Measurements from ENCODE around the gene ZMYND8. TPM values are rescaled to one million over a fixed set of nuclear protein-coding genes. Genes with fewer than 3 reads are reported as not detected.

ZMYND8 gene
- total and polyA plus RNA-seq, 4 donors, result 4.5 to 27.4 (median 14.1) TPM

GRCh38 chr20:47227119-47227518 lies 129.4 kb downstream of the ZMYND8 start:
- H3K4me1 ChIP-seq (ENCODE audit: control insufficient read depth in 1 of 2, insufficient read depth in 2 of 2, low read length in 2 of 2), result no peaks in the 10 kb centered on the region
- no peaks in the 10 kb centered on the region for H3K27me3 ChIP-seq (ENCODE audit: control insufficient read depth in 1 of 2, insufficient read depth in 2 of 2, low read length in 1 of 2)
- intact Hi-C loops (cut with DNase I), result no loop called here
- ATAC-seq (ENCODE audit: low FRiP score) (no peak), DNase-seq (no peak)
- H3K36me3 ChIP-seq (ENCODE audit: control insufficient read depth in 1 of 2, insufficient read depth in 2 of 2, low read length in 1 of 2), result peaks cover 7% of the 10 kb centered on the region in 2 donors
- H3K9me3 ChIP-seq (ENCODE audit: control insufficient read depth, low read length), result no peaks in the 10 kb centered on the region
- no peak overlapping the region for H3K27ac ChIP-seq (ENCODE audit: low read depth in 1 of 2, low read length in 2 of 2)
- H3K4me3 ChIP-seq (ENCODE audit: low read length in 2 of 2), result no peak overlapping the region
- 86 to 90% methylated on average over 7 of the region's 7 CpGs for WGBS, 2 donors

- Histone ChIP-seq H3K4me3 (ENCODE audit: low read length in 2 of 2) (no peak overlapping the region), H3K9me3 (ENCODE audit: control insufficient read depth, low read length) (no peaks in the 10 kb centered on the region), H3K4me1 (ENCODE audit: control insufficient read depth in 1 of 2, insufficient read depth in 2 of 2, low read length in 2 of 2) (no peaks in the 10 kb centered on the region), H3K27ac (ENCODE audit: low read depth in 1 of 2, low read length in 2 of 2) (no peak overlapping the region), H3K27me3 (ENCODE audit: control insufficient read depth in 1 of 2, insufficient read depth in 2 of 2, low read length in 1 of 2) (no peaks in the 10 kb centered on the region), H3K36me3 (ENCODE audit: control insufficient read depth in 1 of 2, insufficient read depth in 2 of 2, low read length in 1 of 2) (peaks cover 7 to 10% of the 10 kb centered on the region in 2 donors)
- 75 to 94% methylated on average over 1 of the region's 1 CpG for WGBS, 2 donors
- intact Hi-C loops (cut with DNase I), result no loop called here
- DNase-seq (no peak), ATAC-seq (ENCODE audit: low FRiP score) (no peak)
Observed at GRCh38 chr20:47225458-47225857, 131.0 kb downstream of the ZMYND8 start.

GRCh38 chr20:47224857-47225256 lies 131.6 kb downstream of the ZMYND8 start:
- DNase-seq, result no peak
- no peaks in the 10 kb centered on the region for H3K9me3 ChIP-seq (ENCODE audit: control insufficient read depth, low read length)
- ATAC-seq (ENCODE audit: low FRiP score), result no peak
- H3K27me3 ChIP-seq (ENCODE audit: control insufficient read depth in 1 of 2, insufficient read depth in 2 of 2, low read length in 1 of 2), result no peaks in the 10 kb centered on the region
- WGBS, 2 donors, result 95 to 96% methylated on average over 4 of the region's 4 CpGs
- intact Hi-C loops (cut with DNase I), result no loop called here
- H3K4me3 ChIP-seq (ENCODE audit: low read length in 2 of 2), result no peak overlapping the region
- H3K36me3 ChIP-seq (ENCODE audit: control insufficient read depth in 1 of 2, insufficient read depth in 2 of 2, low read length in 1 of 2), result peaks cover 7 to 12% of the 10 kb centered on the region in 2 donors
- H3K27ac ChIP-seq (ENCODE audit: low read depth in 1 of 2, low read length in 2 of 2), result no peak overlapping the region
- H3K4me1 ChIP-seq (ENCODE audit: control insufficient read depth in 1 of 2, insufficient read depth in 2 of 2, low read length in 2 of 2), result no peaks in the 10 kb centered on the region

- DNase-seq, result no peak
- intact Hi-C loops (cut with DNase I), result no loop called here
Observed at GRCh38 chr20:47224300-47224791, 132.2 kb downstream of the ZMYND8 start.

GRCh38 chr20:47223896-47224295 lies 132.6 kb downstream of the ZMYND8 start:
- 89 to 95% methylated on average over 1 of the region's 1 CpG for WGBS, 2 donors

More at GRCh38 chr20:47224300-47224791, 132.2 kb downstream of the ZMYND8 start:
- no peak overlapping the region for H3K27ac ChIP-seq (ENCODE audit: low read depth in 1 of 2, low read length in 2 of 2)
- no peak overlapping the region for H3K4me3 ChIP-seq (ENCODE audit: low read length in 2 of 2)
- H3K27me3 ChIP-seq (ENCODE audit: control insufficient read depth in 1 of 2, insufficient read depth in 2 of 2, low read length in 1 of 2), result no peaks in the 10 kb centered on the region
- 90 to 91% methylated on average over 11 of the region's 11 CpGs for WGBS, 2 donors
- ATAC-seq (ENCODE audit: low FRiP score), result no peak
- H3K36me3 ChIP-seq (ENCODE audit: control insufficient read depth in 1 of 2, insufficient read depth in 2 of 2, low read length in 1 of 2), result peaks cover 7 to 12% of the 10 kb centered on the region in 2 donors
- no peaks in the 10 kb centered on the region for H3K9me3 ChIP-seq (ENCODE audit: control insufficient read depth, low read length)
- H3K4me1 ChIP-seq (ENCODE audit: control insufficient read depth in 1 of 2, insufficient read depth in 2 of 2, low read length in 2 of 2), result no peaks in the 10 kb centered on the region

GRCh38 chr20:47222468-47223119 lies 133.9 kb downstream of the ZMYND8 start:
- WGBS, 2 donors, result 92 to 95% methylated on average over 12 of the region's 12 CpGs
- intact Hi-C loops (cut with DNase I), result no loop called here
- Histone ChIP-seq H3K4me1 (ENCODE audit: control insufficient read depth in 1 of 2, insufficient read depth in 2 of 2, low read length in 2 of 2) (no peaks in the 10 kb centered on the region), H3K36me3 (ENCODE audit: control insufficient read depth in 1 of 2, insufficient read depth in 2 of 2, low read length in 1 of 2) (peaks cover 4 to 11% of the 10 kb centered on the region in 2 donors), H3K27me3 (ENCODE audit: control insufficient read depth in 1 of 2, insufficient read depth in 2 of 2, low read length in 1 of 2) (no peaks in the 10 kb centered on the region), H3K27ac (ENCODE audit: low read depth in 1 of 2, low read length in 2 of 2) (no peak overlapping the region), H3K9me3 (ENCODE audit: control insufficient read depth, low read length) (no peaks in the 10 kb centered on the region), H3K4me3 (ENCODE audit: low read length in 2 of 2) (no peak overlapping the region)
- no peak for ATAC-seq (ENCODE audit: low FRiP score)
- no peak for DNase-seq

More at GRCh38 chr20:47223896-47224295, 132.6 kb downstream of the ZMYND8 start:
- peaks cover 7 to 12% of the 10 kb centered on the region in 2 donors for H3K36me3 ChIP-seq (ENCODE audit: control insufficient read depth in 1 of 2, insufficient read depth in 2 of 2, low read length in 1 of 2)
- no peaks in the 10 kb centered on the region for H3K27me3 ChIP-seq (ENCODE audit: control insufficient read depth in 1 of 2, insufficient read depth in 2 of 2, low read length in 1 of 2)
- no peak overlapping the region for H3K27ac ChIP-seq (ENCODE audit: low read depth in 1 of 2, low read length in 2 of 2)
- H3K4me3 ChIP-seq (ENCODE audit: low read length in 2 of 2), result no peak overlapping the region
- no peaks in the 10 kb centered on the region for H3K9me3 ChIP-seq (ENCODE audit: control insufficient read depth, low read length)
- ATAC-seq (ENCODE audit: low FRiP score), result no peak
- H3K4me1 ChIP-seq (ENCODE audit: control insufficient read depth in 1 of 2, insufficient read depth in 2 of 2, low read length in 2 of 2), result no peaks in the 10 kb centered on the region
- DNase-seq, result no peak
- intact Hi-C loops (cut with DNase I), result no loop called here

DNA sequence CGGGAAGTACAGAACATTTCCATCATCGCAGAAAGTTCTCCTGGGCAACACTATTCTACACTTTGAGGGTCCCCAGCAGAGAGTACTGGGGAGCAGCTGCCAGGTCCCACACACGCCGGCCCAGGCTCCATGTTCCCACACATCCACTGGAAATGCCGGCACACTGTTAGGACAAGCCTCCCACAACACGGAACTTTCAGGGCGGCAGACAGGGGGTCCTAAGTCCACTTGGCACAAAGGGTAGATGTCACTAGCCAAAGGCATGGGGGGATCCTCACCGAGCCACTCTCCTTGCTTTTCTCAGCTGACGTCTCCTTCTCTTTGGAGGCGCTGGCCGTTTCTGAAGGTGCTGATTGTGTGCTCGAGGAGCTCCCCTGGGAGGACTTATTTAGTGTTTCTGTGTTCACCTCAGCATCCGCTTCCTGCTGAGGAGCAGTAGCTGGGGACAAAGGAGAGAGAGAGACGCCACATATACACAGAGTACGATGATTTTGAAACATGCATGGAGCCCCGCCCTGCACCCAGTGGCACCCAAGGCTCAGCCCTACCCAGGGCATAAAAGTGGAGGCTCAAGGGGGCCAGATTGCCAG lies 135.4 kb downstream of the ZMYND8 start:
- no peaks in the 10 kb centered on the region for H3K4me1 ChIP-seq (ENCODE audit: control insufficient read depth in 1 of 2, insufficient read depth in 2 of 2, low read length in 2 of 2)
- H3K9me3 ChIP-seq (ENCODE audit: control insufficient read depth, low read length), result no peaks in the 10 kb centered on the region
- ATAC-seq (ENCODE audit: low FRiP score), result no peak
- intact Hi-C loops (cut with DNase I), result no loop called here
- no peak overlapping the region for H3K27ac ChIP-seq (ENCODE audit: low read depth in 1 of 2, low read length in 2 of 2)
- WGBS, 2 donors, result 91% methylated on average over 16 of the region's 16 CpGs
- DNase-seq, result no peak
- H3K36me3 ChIP-seq (ENCODE audit: control insufficient read depth in 1 of 2, insufficient read depth in 2 of 2, low read length in 1 of 2), result peaks cover 0 to 11% of the 10 kb centered on the region in 2 donors
- H3K27me3 ChIP-seq (ENCODE audit: control insufficient read depth in 1 of 2, insufficient read depth in 2 of 2, low read length in 1 of 2), result no peaks in the 10 kb centered on the region
- no peak overlapping the region for H3K4me3 ChIP-seq (ENCODE audit: low read length in 2 of 2)

GRCh38 chr20:47220161-47220582 lies 136.3 kb downstream of the ZMYND8 start:
- intact Hi-C loops (cut with DNase I), result no loop called here
- no peak for DNase-seq

More at GRCh38 chr20:47220161-47220582, 136.3 kb downstream of the ZMYND8 start:
- ATAC-seq (ENCODE audit: low FRiP score), result no peak
- no peaks in the 10 kb centered on the region for H3K9me3 ChIP-seq (ENCODE audit: control insufficient read depth, low read length)
- no peak overlapping the region for H3K4me3 ChIP-seq (ENCODE audit: low read length in 2 of 2)
- H3K27me3 ChIP-seq (ENCODE audit: control insufficient read depth in 1 of 2, insufficient read depth in 2 of 2, low read length in 1 of 2), result no peaks in the 10 kb centered on the region
- H3K4me1 ChIP-seq (ENCODE audit: control insufficient read depth in 1 of 2, insufficient read depth in 2 of 2, low read length in 2 of 2), result no peaks in the 10 kb centered on the region
- peaks cover 0 to 12% of the 10 kb centered on the region in 2 donors for H3K36me3 ChIP-seq (ENCODE audit: control insufficient read depth in 1 of 2, insufficient read depth in 2 of 2, low read length in 1 of 2)
- no peak overlapping the region for H3K27ac ChIP-seq (ENCODE audit: low read depth in 1 of 2, low read length in 2 of 2)
- 93 to 94% methylated on average over 8 of the region's 8 CpGs for WGBS, 2 donors

All from aorta (tissue), 5 donors.